A673 (cell line): Measurements from ENCODE around the gene ZNF8.

Experiments
- CTCF ChIP-seq: fragments of 300-800, 200-600 bp; sonication (generic); conservative IDR thresholded peaks from 2 replicates; pipeline ENCODE4 v1.5.1; 2017; ENCODE audit warnings: low read depth, mild to moderate bottlenecking, antibody characterized with exemption, low read length, moderate library complexity, mixed read lengths
- EZH2 ChIP-seq: fragments of 200-600 bp; sonication (generic); IDR thresholded peaks from 2 replicates; pipeline ENCODE4 v1.6.1; 2017; ENCODE audit warnings: borderline replicate concordance, low read depth, mild to moderate bottlenecking, mixed read lengths, antibody characterized with exemption, low read length; ENCODE audit not compliant: poor library complexity, severe bottlenecking

DNA sequence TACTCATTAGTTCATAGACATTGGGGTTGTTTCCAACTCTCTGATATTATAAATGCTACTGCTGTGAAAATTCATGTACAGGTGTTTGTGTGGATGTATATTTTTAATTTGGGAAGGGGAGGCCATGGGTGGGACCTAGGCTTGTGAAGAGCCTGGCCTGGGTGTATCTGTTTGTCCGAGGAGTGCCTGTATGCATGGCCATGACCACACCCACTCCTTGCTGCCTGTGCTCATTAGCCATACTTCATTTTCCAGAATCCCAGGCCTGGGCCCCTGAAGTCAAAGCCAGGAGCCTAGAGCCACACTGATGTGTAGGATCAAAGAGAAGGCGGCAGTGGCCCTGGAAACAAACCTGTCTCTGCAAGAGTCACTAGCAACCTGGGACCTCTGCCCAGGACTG lies 36.8 kb downstream of the ZNF8 start:
- no peak for TF ChIP-seq CTCF
- TF ChIP-seq EZH2, result no peak
